ENCODE results near the gene SMIM32. TPM values are rescaled to one million over a fixed set of nuclear protein-coding genes. Genes with fewer than 3 reads are reported as not detected.

The SMIM32 gene
- total and polyA plus RNA-seq, 2 donors (not counting 1 experiment from before 2014, with no cell fraction given): not detected

GRCh38 chr5:136186796-136187195 is 6.2 kb downstream of the SMIM32 start:
- Histone ChIP-seq H3K36me3 (replicated peaks in 1 of 2; ENCODE audit: control extremely low read depth in 1 of 2, control insufficient read depth in 1 of 2, extremely low read depth in 1 of 2, insufficient read depth in 2 of 2, low read length in 1 of 2) (peaks cover 0 to 1% of the 10 kb centered on the region in 2 experiments), H3K9ac (ENCODE audit: low read length) (no peak overlapping the region), H2AFZ (ENCODE audit: insufficient read depth, low read depth, low read length, poor library complexity, severe bottlenecking) (no peak overlapping the region), H3K79me2 (ENCODE audit: control insufficient read depth, insufficient read depth, low read length) (no peaks in the 10 kb centered on the region), H3K4me2 (replicated peaks; ENCODE audit: low read depth, low read length, poor library complexity, severe bottlenecking) (no peak overlapping the region), H3K27ac (ENCODE audit: low read length in 2 of 2) (no peak overlapping the region), H4K20me1 (ENCODE audit: control insufficient read depth, insufficient read depth, low read length, poor library complexity, severe bottlenecking) (no peaks in the 10 kb centered on the region), H3K27me3 (replicated peaks in 1 of 4; ENCODE audit: control extremely low read depth in 1 of 4, control insufficient read depth in 3 of 4, insufficient read depth in 4 of 4, low read length in 3 of 4) (peaks cover 0 to 11% (median 3%) of the 10 kb centered on the region in 4 experiments), H3K9me3 (ENCODE audit: control extremely low read depth in 1 of 3, control insufficient read depth in 2 of 3, insufficient read depth in 1 of 3, low read length in 2 of 3) (no peaks in the 10 kb centered on the region), H3K4me3 (ENCODE audit: control extremely low read depth in 1 of 5, extremely low read depth in 1 of 5, insufficient read depth in 1 of 5, low read depth in 2 of 5, low read length in 4 of 5) (no peak overlapping the region), H3K4me1 (ENCODE audit: control insufficient read depth in 2 of 2, insufficient read depth in 2 of 2, low read length in 2 of 2) (no peaks in the 10 kb centered on the region)
- no peak for DNase-seq
- ChIA-PET POLR2A (no interaction called here), CTCF (no interaction called here)
- 90% methylated on average over 2 of the region's 2 CpGs for WGBS (ENCODE audit: insufficient coverage)
- intact Hi-C loops (cut with micrococcal nuclease): no loop called here
- Mint-ChIP-seq H3K4me1 (peaks cover 4% of the 10 kb centered on the region), H3K27ac (no peak overlapping the region), H3K4me3 (no peak overlapping the region), H3K9me3 (ENCODE audit: insufficient read depth) (no peaks in the 10 kb centered on the region), H3K27me3 (peaks cover 16% of the 10 kb centered on the region)
- TF ChIP-seq CTCF (IDR thresholded peaks at IDR 0.05): no peak
- no peak for TF ChIP-seq EZH2 (IDR thresholded peaks at IDR 0.05; ENCODE audit: borderline replicate concordance, insufficient read depth, low read depth, low read length, poor library complexity, severe bottlenecking)
- ATAC-seq (ENCODE audit: low read depth): no peak

- Histone ChIP-seq H3K4me1 (ENCODE audit: control insufficient read depth in 2 of 2, insufficient read depth in 2 of 2, low read length in 2 of 2) (no peaks in the 10 kb centered on the region), H3K27ac (ENCODE audit: low read length in 2 of 2) (no peak overlapping the region), H3K9me3 (ENCODE audit: control extremely low read depth in 1 of 3, control insufficient read depth in 2 of 3, insufficient read depth in 1 of 3, low read length in 2 of 3) (no peaks in the 10 kb centered on the region), H3K36me3 (replicated peaks in 1 of 2; ENCODE audit: control extremely low read depth in 1 of 2, control insufficient read depth in 1 of 2, extremely low read depth in 1 of 2, insufficient read depth in 2 of 2, low read length in 1 of 2) (peaks cover 0 to 1% of the 10 kb centered on the region in 2 experiments), H2AFZ (ENCODE audit: insufficient read depth, low read depth, low read length, poor library complexity, severe bottlenecking) (no peak overlapping the region), H3K27me3 (replicated peaks in 1 of 4; ENCODE audit: control extremely low read depth in 1 of 4, control insufficient read depth in 3 of 4, insufficient read depth in 4 of 4, low read length in 3 of 4) (peaks cover 0 to 5% (median 2%) of the 10 kb centered on the region in 4 experiments), H3K79me2 (ENCODE audit: control insufficient read depth, insufficient read depth, low read length) (no peaks in the 10 kb centered on the region), H3K4me2 (replicated peaks; ENCODE audit: low read depth, low read length, poor library complexity, severe bottlenecking) (no peak overlapping the region), H3K9ac (ENCODE audit: low read length) (no peak overlapping the region), H3K4me3 (ENCODE audit: control extremely low read depth in 1 of 5, extremely low read depth in 1 of 5, insufficient read depth in 1 of 5, low read depth in 2 of 5, low read length in 4 of 5) (no peak overlapping the region), H4K20me1 (ENCODE audit: control insufficient read depth, insufficient read depth, low read length, poor library complexity, severe bottlenecking) (no peaks in the 10 kb centered on the region)
- ChIA-PET POLR2A (no interaction called here), CTCF (no interaction called here)
- Mint-ChIP-seq H3K4me3 (no peak overlapping the region), H3K4me1 (no peaks in the 10 kb centered on the region), H3K27ac (no peak overlapping the region), H3K9me3 (ENCODE audit: insufficient read depth) (no peaks in the 10 kb centered on the region), H3K27me3 (peaks cover 10% of the 10 kb centered on the region)
- ATAC-seq (ENCODE audit: low read depth): no peak
- TF ChIP-seq CTCF (IDR thresholded peaks at IDR 0.05): no peak
- TF ChIP-seq EZH2 (IDR thresholded peaks at IDR 0.05; ENCODE audit: borderline replicate concordance, insufficient read depth, low read depth, low read length, poor library complexity, severe bottlenecking): no peak
- intact Hi-C loops (cut with micrococcal nuclease): no loop called here
- 90% methylated on average over 2 of the region's 5 CpGs for WGBS (ENCODE audit: insufficient coverage)
- DNase-seq: no peak
Observed at GRCh38 chr5:136185974-136186665, 6.8 kb downstream of the SMIM32 start.

All from B cell (primary cell).